ENCODE results near the gene ADAMTS2. TPM values are rescaled to one million over a fixed set of nuclear protein-coding genes. Genes with fewer than 3 reads are reported as not detected.

The ADAMTS2 gene
- total and polyA plus RNA-seq, 2 of the 4 experiments (the other 2 are of a cell fraction), result 19.0 to 58.8 TPM

DNA sequence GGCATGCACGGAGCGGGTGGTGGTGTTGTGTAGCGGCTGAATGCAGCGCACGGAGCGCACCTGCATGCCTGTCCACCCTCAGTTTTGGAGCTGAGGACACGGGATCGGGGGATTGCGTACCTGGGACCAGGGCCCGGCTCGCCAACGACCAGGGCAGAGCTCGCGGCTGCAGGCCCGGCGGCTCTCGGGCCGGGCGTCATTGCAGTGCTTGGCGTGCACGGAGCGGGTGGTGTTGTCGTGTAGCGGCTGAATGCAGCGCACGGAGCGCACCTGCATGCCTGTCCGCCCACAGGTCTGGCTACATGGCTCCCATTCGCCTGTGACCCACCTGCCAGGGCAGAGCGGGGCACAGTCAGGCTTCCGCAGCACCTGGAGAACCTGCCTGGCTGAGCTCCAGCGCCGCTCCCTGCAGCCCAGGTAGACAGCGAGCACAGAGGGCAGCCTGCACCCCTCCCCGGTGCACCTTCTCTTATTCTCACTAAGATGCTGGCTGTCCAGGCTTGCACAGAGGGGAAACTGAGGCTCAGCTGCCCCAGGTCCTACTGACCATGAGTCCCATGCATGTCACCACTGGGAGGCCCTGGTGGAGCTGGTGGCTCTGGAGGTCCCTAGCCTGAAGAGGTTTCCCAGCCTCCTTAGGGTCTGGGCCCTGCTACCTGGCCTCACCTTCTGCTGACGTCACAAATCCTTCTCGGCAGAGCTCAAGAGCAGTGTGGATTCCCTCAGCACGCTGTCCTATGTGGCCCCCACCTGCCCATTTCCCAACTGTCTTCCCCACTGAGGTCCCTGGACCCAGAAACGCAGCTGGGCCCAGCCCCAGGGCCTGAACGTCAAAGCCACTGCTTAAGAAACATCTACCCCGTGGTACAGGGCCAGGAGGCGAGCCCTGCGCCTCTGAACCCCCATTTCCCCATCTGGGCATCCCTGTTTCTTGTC, 220.1 kb downstream of the ADAMTS2 start (continued):
- TF ChIP-seq MXI1 (IDR thresholded peaks at IDR 0.05; ENCODE audit: borderline replicate concordance, low read depth, low read length), result no peak

DNA sequence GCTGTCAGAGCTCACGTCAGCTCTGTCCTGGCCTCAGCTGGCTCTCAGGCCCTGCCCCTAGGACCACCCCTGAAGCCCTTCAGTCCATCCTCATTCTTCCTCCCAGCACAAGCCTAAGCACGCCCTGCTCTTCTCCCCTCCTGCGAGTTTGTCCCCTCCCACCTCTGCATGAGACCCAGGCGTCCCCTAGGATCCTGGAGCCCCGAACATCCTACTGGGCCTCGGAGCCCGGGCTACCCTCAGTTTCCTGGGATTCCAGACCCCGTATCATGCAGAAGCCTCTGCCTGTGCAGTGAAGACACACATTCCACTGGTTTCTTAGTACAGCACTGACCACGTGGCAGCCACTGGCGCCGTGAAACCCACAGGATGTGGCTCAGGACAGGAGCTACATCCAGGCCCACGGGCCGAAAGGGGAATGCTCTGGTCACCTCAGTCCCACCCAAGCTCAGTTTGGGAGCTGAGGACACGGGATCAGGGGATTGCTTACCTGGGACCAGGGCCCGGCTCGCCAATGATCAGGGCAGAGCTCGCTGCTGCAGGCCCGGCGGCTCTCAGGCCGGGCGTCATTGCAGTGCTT, 220.9 kb downstream of the ADAMTS2 start:
- no peaks in the 10 kb centered on the region for H3K4me1 ChIP-seq (ENCODE audit: control insufficient read depth, insufficient read depth, low read length)
- H3K27me3 ChIP-seq (ENCODE audit: control insufficient read depth, insufficient read depth, low read length), result no peaks in the 10 kb centered on the region
- no peaks in the 10 kb centered on the region; the same call in 1 of the 2 replicates for H3K9me3 ChIP-seq (ENCODE audit: control insufficient read depth, insufficient read depth, low read length)
- H3K14ac ChIP-seq (replicated peaks; ENCODE audit: low read depth, low read length), result no peak overlapping the region
- POLR2A ChIA-PET (ENCODE audit: unreplicated experiment), result no interaction called here
- no peak overlapping the region for H3K4ac ChIP-seq (ENCODE audit: low read depth, low read length)
- no peak overlapping the region for H4K8ac ChIP-seq (ENCODE audit: low read depth in 2 of 2, low read length in 2 of 2)
- WGBS, 2 experiments (ENCODE audit: extremely low coverage in 2 of 2, insufficient read length in 1 of 2), result 94% methylated on average over 20 of the region's 21 CpGs; no CpG with 5 or more reads in 1 of the 2 experiments
- no TSS peak for BruUV-seq (replicated peaks)
- no peak overlapping the region for H3K4me3 ChIP-seq (ENCODE audit: insufficient read depth, low read depth, low read length)
- H3K9me1 ChIP-seq (ENCODE audit: insufficient read depth, low read length), result no peaks in the 10 kb centered on the region
- H4K20me1 ChIP-seq (ENCODE audit: insufficient read depth, low read length), result no peaks in the 10 kb centered on the region
- H2BK120ac ChIP-seq (ENCODE audit: low read depth, low read length), result no peak overlapping the region
- in situ Hi-C loops (cut with MboI; ENCODE audit: low sequenced_read_pairs) (no loop called here), dilution Hi-C loops (cut with HindIII; ENCODE audit: low sequenced_read_pairs, unreplicated experiment) (no loop called here), intact Hi-C loops (cut with micrococcal nuclease) (no loop called here)
- no peak for DNase-seq
- TF ChIP-seq, protein P1, sequence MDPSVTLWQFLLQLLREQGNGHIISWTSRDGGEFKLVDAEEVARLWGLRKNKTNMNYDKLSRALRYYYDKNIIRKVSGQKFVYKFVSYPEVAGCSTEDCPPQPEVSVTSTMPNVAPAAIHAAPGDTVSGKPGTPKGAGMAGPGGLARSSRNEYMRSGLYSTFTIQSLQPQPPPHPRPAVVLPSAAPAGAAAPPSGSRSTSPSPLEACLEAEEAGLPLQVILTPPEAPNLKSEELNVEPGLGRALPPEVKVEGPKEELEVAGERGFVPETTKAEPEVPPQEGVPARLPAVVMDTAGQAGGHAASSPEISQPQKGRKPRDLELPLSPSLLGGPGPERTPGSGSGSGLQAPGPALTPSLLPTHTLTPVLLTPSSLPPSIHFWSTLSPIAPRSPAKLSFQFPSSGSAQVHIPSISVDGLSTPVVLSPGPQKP (IDR thresholded peaks at IDR 0.05; ENCODE audit: borderline replicate concordance, low read depth, low read length), result no peak
- CTCF ChIA-PET, result no interaction called here
- no peak overlapping the region for H2AK9ac ChIP-seq (replicated peaks; ENCODE audit: low read depth, low read length, poor library complexity)
- no peak overlapping the region for H3K56ac ChIP-seq (ENCODE audit: extremely low read depth, insufficient read depth, low read length)
- no peak overlapping the region for H2BK5ac ChIP-seq (ENCODE audit: low read depth, low read length, poor library complexity, severe bottlenecking)
- no peak overlapping the region for H4K5ac ChIP-seq (ENCODE audit: low read depth, low read length)
- peaks cover 42% of the 10 kb centered on the region for H3K36me3 ChIP-seq (ENCODE audit: control insufficient read depth, insufficient read depth, low read length)
- H3K23ac ChIP-seq (ENCODE audit: low read depth, low read length), result no peak overlapping the region
- H2BK20ac ChIP-seq (ENCODE audit: low read depth, low read length), result no peak overlapping the region
- no peaks in the 10 kb centered on the region for H3K79me1 ChIP-seq (ENCODE audit: low read depth in 1 of 2, low read length in 2 of 2)
- no peak overlapping the region for H4K91ac ChIP-seq (ENCODE audit: insufficient read depth, low read depth, low read length)
- no peak overlapping the region for H3K4me2 ChIP-seq (ENCODE audit: low read depth, low read length)
- no peak for ATAC-seq (ENCODE audit: low read depth)
- H3K18ac ChIP-seq (ENCODE audit: low read depth, low read length), result no peak overlapping the region
- no peak overlapping the region for H2AFZ ChIP-seq (replicated peaks; ENCODE audit: low read length, poor library complexity)
- no peak overlapping the region for H2AK5ac ChIP-seq (ENCODE audit: low read depth, low read length)
- no peak overlapping the region for H3K9ac ChIP-seq (ENCODE audit: low read depth, low read length)
- H3K27ac ChIP-seq (ENCODE audit: insufficient read depth, low read length), result no peak overlapping the region
- H2BK15ac ChIP-seq (ENCODE audit: low read depth, low read length), result no peak overlapping the region
